Glomerular endothelial cell (primary cell): ENCODE measurements around the gene SLC19A1. TPM values are rescaled to one million over a fixed set of nuclear protein-coding genes. Genes with fewer than 3 reads are reported as not detected.
A peak's percentile ranks its signal among the peaks of the same experiment; 100 is the strongest.

Experiments
- DNase-seq: peaks from one replicate; pipeline ENCODE4 v3.0.0-alpha.2; 2011; ENCODE audit warnings: low read depth, low spot score; ENCODE audit errors: extremely low read depth
- total RNA-seq: library from RNA; depleted of rRNA; stranded (reverse); fragments of >200 nt; gene quantifications from 2 replicates; pipeline ENCODE4 v1.2.3, GENCODE V29; 2015

Gene SLC19A1
- total RNA-seq, 1 donor from 2014 or later, result 16.9 TPM

DNA sequence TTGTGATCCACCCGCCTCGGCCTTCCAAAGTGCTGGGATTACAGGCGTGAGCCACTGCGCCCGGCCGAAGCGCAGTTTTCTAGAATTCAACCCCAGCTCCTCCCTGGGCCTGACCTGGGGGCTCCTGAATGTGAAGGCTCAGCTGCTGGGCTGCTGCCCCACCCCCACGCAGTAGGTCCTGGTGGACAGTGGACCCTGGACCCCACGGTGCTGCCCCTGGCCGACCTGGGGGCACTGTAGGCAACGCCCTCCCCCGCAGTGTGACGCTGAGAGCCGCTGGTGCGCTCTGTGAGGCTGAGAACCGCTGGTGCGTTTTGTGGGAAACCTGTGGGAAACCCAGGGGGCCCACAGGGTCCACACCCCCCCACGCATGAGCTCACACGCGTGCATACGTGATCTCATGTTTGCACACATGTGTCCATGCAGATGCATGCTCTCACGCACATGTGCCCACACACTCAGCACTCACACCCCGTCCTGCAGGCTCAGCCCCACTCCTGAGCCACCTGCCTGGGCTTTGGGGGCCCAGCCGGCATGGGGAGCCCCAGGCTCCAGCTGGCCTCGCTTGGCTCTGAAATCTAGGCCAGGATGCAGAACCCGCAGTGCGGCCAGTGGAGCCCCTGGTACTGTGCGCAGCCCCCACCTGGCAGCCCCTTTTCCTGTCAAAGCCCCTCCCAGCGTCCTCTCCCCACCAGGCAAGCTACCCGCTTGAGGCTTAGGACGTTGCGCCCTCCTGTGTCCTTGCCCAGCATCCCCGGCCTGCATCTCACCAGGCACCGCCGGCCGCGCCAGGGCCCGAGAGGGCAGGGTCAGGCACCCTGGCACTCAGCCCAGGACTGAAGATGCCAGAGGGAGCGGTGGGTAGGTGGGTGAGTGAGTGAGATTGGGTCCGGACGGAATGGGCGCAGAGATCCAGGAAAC lies 69.5 kb downstream of the SLC19A1 start:
- no peak for DNase-seq

DNA sequence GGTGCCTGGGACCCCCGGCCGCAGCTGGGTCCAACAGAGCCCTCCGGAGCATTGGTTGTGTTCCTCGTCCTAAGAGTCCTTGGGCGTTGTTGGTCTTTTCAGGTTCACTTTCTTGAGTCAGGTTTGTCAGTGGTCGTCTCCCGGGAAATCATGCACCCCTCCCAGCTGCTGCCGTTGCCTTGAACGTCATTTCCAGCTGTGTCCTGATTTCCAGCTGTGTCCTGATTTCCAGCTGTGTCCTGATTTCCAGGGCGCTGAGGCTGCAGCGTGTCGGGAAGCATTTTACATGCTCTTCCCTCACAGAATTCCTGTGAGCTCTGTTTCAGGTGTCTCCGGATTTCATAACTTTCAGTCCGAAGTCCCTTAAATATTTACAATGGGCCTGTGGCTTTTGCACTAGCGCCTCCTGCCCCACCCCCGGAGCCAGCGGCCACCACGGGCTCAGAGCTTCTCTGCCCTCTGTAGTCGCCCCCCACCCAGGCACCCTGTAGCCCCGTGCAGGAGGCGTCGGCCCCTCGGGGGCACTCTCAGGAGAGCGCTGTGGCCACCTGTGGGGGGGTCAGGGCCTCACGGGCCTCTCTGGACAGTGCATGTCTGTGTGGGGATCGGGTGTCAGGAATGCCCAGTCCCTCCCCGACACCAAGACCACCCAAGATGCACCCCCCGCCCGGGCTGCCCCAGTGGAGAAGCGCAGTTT lies 70.6 kb downstream of the SLC19A1 start:
- no peak for DNase-seq

DNA sequence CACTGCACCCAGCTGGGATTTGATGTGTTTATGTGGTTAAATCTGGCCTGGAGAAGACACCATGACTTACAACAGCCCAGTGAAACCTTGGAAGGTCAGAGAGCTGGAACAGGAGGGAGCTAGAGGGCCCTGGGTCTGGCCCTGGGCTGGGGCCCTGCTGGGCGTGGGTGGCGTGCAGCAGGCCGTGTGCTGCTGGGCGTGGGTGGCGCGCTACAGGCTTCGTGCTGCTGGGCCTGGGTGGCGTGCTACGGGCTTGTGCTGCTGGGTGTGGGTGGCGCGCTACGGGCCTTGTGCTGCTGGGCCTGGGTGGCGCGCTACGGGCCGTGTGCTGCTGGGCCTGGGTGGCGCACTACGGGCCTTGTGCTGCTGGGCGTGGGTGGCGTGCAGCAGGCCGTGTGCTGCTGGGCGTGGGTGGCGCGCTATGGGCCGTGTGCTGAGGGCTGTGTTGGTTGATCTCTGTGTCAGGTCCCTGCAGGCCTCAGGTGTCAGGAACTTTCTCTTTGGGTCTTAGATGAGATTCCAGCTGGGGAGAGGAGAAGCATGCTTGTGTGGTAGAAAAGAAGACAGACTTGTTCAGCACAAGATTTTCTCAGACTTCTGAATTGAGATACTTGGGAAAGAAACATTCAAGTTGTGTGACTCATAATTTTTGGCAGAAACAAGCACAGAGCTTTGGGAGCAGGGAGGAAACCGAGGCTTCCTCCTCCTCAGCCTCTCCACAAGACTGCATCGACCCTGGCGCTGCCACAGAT lies 71.3 kb downstream of the SLC19A1 start:
- peak; percentile 60 for DNase-seq

DNA sequence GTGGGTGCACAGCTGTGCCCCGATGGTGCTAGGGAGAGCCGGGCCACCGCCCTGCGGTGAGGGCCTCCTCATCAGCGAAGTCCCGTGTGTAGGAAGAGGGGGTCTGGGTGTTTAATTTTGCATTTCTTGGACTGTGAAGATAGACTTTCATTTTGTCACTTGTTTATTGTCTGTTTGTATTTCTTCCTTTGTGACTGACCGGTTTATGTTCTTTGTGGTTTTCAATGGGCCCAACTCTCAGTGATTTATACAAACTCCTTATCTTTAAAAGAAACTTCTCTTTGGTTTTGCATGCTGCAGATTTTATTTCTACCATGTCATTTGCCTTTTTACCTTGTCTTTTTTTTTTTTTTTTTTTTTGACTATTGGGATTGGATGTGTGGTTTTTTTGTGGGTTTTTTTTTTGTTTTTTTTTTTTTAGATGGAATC lies 72.1 kb downstream of the SLC19A1 start:
- DNase-seq, result no peak

DNA sequence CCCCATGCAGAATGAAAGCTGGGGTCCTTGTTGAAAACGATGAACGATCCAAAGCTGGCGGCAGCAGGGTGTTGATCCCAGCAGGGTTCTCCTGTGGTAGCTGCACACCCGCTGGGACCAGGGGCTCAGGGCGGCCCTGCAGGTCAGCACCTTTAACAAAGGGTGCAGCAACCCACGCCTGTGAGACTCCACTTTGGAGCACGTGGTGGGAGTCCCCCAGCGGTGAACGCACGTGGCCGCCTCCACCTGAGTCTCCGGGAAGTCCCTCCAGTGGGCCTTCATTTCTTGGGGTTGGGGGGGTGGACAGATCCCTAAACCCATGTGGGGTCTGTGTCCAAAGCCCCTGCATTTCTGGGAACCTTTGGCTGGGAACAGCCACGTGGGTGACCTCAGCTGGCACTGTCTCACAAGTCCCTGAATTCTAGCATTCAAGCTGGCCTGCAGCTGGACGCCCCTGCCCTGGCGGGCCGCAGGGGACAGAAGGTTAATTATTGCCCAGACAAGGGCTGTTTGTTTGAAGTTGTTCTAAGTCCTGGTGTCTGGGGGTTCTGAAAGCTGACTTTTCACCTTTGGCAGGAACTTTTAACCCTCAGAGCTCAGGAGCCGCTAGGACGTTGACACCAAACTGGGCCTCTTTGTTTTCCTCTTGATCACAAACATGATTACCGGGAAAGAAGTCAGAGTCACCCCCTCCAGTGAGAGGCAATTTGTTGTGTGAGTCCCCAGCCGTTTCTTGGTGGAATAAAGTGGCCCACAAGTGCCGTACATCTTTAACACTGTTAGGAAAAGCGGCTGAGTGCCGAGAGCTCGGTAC lies 72.8 kb downstream of the SLC19A1 start:
- DNase-seq, result no peak

DNA sequence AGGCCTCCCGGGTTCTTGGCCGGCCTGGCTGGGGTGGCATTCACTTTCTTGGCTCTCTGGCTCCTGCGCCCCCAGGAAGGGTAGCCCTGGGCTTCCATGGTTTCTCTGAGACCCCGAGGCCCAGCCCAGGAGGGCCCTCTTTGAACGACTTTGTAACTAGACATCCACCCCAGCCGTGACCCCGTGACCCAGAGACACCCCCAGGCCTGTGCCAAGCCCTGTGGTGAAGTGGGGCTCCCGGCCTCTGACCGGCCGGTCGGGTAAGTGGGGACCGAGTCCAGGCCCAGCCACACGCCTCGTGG lies 73.3 kb downstream of the SLC19A1 start:
- no peak for DNase-seq

DNA sequence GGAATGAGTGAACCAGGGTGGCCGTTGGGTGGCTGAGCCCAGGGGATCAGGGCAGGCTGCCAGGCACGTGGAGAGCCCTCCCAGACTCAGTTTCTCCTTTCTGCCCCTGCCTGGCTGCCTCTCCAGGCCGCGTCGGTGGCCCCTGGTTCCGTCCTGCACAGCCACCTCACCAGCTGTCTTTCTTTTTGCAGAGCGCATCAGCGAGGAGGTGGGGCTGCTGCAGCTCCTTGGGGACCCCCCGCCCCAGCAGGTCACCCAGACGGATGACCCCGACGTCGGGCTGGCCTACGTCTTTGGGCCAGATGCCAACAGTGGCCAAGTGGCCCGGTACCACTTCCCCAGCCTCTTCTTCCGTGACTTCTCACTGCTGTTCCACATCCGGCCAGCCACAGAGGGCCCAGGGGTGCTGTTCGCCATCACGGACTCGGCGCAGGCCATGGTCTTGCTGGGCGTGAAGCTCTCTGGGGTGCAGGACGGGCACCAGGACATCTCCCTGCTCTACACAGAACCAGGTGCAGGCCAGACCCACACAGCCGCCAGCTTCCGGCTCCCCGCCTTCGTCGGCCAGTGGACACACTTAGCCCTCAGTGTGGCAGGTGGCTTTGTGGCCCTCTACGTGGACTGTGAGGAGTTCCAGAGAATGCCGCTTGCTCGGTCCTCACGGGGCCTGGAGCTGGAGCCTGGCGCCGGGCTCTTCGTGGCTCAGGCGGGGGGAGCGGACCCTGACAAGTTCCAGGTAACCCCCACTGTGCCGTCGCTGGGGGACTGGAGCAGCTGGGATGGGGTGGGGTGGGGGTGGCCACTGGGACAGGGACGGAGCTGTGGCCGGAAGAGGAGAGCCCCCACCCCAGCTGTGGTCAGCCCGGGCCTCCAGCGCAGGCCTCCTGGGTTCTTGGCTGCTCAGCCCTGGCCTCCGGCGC lies 73.9 kb downstream of the SLC19A1 start:
- DNase-seq, result no peak

DNA sequence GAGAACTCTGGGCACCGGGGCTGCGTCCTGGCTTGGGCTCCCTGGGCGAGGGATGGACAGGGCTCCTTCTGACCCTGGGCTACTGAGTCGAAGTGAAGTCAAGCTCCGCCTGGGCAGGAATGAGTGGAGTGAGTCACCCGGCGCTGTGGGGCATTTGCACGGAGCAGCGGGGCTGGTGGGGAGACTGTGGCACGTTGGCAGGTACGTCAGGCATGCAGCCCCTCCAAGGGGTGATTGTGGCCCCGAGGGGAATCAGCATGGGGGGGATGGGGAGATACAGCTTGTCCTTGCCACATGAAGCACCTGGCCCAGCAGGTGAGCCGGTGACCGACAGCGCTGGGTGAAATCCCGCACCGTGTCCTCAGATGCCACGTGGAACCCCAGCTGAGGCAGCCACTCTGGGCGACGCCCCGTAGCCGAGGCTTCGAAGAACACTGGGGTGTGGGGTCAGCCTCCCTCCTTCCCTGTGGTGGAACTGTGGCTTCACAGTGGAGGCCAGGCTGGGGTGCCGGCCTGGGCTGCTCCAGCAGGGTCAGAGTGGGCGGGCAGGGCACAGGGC lies 74.9 kb downstream of the SLC19A1 start:
- no peak for DNase-seq

DNA sequence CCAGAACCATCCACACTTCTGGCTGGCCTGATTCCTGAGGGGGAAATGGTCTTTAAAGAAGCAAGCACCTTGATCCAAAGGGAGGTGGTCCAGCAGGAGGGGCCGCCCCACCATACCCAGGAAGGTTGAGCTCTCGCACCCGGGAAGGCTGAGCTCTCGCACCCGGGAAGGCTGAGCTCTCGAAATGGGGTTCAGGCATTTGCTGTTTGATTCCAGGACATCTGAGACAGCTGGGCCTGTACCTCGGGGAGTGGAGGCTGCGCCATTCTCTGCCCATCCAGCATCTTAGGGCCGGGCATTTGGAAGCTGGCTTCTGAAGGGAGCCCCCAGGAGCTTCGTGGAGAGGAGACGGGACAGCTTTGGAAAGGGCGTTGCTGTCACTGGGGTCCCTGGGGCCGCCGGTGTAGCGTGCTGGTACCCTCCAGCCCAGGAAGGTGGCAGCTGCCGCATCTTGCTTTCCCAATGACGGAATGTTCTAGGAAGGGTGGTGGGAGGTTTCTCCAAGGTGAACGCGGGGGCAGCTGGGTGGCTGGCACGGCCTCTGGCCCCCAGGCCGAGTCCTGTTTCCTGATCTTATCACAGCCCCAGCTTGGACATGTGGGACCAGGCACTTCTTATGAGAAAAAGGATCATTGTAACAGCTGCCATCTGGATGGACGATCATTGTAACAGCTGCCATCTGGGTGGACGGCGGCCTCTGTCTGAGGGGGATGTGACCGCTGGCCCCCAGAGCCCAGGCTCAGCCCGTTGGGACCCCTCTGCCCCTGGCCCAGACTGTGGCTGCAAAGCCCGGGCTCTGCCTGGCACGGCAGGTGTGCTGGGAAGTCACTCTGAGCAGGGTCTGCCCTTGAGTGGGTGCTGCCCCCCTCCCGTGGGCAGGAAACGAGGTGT lies 75.7 kb downstream of the SLC19A1 start:
- DNase-seq, result no peak

DNA sequence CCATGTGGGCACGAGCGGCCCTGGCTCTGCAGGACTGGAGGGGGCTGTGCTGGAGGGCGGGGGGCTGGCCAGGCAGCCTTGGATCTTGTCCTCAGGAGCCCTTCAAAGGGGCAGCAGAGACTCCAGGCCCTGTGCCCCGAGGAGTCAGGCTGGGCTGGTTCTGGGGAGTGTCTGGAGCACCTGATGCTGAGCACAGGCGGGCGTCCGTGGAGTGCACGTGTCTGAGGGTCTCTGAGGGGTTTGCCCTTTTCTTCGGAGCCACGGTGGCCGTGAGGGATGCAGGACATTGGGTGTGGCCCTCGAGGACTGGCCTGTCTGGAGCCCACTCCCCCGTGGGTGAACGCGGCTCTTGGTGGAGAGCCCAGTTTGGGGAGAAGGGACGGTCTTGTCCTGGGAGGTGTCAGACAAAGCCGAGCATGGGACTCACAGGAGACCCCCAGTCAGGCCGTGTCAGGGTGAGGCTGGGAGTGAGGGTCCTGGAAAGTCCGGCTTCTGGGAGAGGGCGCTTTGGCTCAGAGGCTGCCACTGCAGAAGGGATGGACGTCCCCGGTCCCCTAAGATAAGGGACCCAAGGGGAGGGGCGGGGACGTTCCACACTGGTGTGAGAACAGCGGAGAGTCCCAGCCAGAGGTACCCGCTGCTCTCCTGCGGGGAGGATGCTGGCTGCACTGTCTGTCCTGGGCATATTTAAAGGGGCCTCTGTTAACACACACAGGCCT lies 76.5 kb downstream of the SLC19A1 start:
- no peak for DNase-seq

DNA sequence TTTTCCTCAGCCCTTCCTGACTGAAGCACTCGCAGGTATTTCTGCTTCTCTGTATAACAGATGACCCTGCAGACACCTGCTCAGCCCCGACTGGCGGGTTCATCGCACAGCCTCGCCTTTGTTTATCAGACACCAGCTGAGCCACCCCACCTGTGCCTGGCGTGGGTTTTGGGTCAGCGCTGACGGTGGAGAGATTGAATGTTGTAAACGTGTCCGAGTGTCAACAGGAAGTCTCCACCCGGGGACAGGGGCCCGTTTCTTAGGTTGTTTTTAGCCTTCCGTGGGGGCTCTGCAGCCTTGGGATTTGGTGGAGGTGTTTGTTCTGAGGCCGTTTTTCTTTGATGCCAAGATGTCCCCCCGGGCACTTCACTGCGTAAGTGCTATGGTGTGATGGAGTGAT lies 77.1 kb downstream of the SLC19A1 start:
- DNase-seq, result no peak

DNA sequence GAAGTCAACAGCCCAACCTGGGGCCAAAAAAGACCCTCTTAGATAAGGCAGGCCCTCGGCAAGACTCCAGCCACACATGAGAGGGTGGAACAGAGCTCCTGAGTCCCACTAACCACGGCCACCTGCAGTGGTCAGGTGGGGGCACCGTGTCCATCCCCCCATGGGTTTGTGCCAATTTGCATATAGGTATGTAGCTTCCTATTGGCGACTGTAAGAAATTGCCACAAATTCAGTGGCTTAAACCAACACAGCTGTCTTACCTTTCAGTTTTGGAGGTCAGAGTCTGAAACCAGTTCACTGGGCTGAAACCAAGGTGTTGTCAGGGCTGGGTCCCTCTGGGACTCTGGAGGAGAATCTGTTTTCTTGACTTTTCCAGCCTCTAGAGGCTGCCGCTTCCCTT lies 77.9 kb downstream of the SLC19A1 start:
- no peak for DNase-seq

DNA sequence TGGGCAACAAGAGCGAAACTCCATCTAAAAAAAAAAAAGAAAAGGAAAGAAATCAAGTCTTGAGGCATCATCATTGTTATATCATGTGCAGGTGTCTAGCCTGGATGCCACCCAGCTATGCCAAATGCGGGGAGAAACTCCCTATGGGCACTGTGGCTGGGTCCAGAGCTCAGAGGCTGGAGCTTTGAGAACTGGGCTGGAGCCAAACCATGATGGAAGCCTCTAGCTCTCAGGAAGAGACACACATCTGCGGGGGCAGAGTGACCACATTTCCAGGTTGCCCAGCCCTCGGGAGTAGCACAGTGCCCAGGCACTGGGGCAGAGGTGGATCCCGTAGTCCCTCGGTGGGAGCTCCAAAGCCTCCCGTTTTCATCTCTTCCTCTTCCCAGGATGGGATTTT lies 78.4 kb downstream of the SLC19A1 start:
- DNase-seq, result no peak

DNA sequence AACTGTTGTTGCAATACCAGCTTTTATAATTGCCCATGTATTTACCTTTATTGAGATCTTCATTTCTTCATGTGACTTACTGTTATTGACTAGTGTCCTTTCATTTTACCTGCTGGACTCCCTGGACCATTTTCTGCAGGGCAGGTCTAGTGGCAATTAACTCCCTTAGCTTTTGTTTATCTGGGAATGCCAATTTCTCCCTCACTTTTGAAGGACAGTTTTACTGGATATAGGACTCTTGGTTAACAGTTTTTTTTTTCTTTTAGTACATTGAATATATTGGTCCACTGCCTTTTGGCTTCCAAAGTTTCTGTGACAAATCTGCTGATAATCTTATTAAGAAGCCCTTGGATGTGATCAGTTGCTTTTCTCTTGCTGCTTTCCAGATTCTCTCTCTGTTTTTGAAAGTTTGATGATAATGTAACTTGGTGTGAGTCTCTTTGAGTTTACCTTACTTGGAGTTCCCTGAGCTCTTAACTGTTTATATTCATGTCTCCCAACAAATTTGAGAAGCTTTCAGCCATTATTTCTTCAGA lies 80.4 kb downstream of the SLC19A1 start:
- no peak for DNase-seq

DNA sequence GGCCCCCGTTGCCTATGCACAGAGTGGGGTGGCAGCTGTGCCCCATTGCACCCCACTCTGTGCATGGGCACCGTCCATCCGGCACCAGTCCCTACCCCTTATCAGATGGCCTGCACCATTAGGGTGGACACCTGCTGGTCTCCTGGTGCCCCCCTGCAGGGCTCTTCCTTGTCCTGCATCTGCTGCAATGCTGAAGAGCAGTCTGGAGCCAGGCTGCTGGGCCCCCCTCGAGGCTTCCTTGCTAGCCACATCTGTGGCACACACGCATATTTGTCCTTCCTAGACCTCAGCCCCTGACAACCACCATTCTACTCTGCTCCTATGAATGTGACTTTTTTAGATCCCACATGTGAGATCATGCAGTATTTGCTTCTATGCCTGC lies 80.9 kb downstream of the SLC19A1 start:
- no peak for DNase-seq

DNA sequence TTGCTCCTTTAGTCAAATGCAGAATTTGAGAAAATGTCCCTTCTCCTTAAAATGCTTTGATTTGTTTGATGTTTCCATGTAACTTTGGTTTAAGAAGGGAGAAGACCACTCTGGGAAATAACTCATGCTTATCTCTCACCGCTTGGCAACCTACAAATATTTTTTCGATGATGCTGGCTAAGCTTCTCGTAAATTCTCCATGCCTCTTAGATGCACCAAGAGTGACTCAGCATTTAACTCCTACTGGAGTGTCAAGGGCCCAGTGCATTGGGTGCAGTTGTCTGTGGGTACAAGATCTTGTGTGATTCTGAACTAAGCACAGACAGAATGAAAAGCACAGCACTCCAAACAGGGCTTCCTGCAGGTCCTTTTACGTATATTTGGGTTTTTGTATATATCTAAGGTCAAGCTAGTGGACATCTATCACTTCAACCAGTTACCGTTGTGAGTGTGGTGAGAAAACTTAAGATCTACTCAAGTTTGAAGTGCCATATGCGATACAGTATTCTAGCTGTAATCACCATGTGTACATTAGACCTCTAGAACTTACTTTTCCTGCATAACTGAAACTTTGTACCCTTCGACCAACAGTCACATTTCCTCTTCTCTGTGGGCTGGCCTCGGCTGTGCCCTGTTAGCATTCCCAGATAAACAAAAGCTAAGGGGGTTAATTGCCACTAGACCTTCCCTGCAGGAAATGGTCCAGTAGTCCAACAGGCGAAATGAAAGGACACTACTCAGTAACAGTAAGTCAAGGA lies 81.5 kb downstream of the SLC19A1 start:
- peak; percentile 25 for DNase-seq
